T-helper 1 cell treated with Interleukin-12 subunit alpha and Interleukin-12 subunit beta and Interleukin-4 antibody, amounts not matched to agents 30 μg/mL and 1 μg/mL, for 36 hours (primary cell): ENCODE results near the gene NFE2L2.
"Not testable (repeated sequence)": the region's sequence is repeated elsewhere in the genome, so short reads cannot be mapped to it uniquely, and the experiment has no call there.

Experiments used
- H3K27ac Mint-ChIP-seq: one replicate; pipeline ENCODE4 v1.8.0; 2021; ENCODE audit warnings: mild to moderate bottlenecking, mixed read lengths
- H3K27me3 Mint-ChIP-seq: one replicate; pipeline ENCODE4 v1.8.0; 2021; ENCODE audit warnings: low read depth, mixed read lengths
- H3K36me3 Mint-ChIP-seq: one replicate; pipeline ENCODE4 v1.8.0; 2021; ENCODE audit warnings: low read depth, mixed read lengths
- H3K4me1 Mint-ChIP-seq: one replicate; pipeline ENCODE4 v1.8.0; 2021; ENCODE audit warnings: low read depth, mixed read lengths
- H3K4me3 Mint-ChIP-seq: one replicate; pipeline ENCODE4 v1.8.0; 2021; ENCODE audit warnings: mild to moderate bottlenecking, moderate library complexity, mixed read lengths
- H3K9me3 Mint-ChIP-seq: one replicate; pipeline ENCODE4 v1.8.0; 2021; ENCODE audit warnings: mixed read lengths

Gene NFE2L2

DNA sequence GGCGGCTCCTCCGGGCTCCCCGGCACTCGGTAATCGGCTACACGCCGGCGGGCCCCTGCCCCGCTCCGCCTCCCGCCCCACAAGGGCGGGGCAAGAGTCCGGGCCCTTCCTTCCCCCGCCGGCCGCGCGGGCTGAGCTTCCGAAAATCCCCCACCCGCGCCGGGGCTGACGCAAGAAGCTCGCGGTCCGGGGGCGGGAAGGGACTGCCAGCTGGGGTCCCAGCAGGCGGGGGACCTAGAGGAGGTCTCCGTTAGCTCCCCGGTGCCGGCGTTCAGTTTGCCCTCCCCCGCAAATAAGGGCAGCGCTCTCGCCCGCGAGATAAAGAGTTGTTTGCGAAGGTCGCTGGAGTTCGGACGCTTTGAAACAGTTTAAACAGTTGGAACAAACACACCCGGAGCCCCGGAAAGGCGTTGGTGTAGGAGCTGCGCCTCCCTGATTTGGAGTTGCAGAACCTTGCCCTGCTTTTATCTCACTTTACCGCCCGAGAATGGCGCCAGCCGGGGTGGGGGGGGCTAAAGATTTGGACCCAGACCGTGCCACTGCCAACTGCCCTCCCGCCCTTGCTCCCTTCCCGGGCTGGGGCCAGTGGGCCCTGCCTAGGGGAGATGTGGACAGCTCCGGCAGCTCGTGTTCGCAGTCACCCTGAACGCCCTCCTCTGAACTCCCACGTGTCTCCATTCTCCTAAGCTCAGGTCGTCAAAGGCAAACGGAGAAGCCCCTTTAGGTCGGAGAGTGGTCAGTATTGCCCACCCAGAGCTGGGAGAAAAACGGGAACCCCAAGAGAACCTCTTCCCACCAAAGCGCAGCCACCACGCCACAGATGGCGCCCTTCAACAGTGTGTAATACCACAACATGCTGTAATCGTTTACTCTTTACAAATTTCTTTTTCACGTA lies at the start of gene NFE2L2:
Gene NFE2L2, minus strand, starts transcription at position 35 of the 895 bp plus-strand sequence. CDS start 151 bp downstream, outside the sequence.
- peak within 1 kb of the TSS; percentile 99 for H3K27ac Mint-ChIP-seq
- peaks cover 32% of the 10 kb centered on the region for H3K36me3 Mint-ChIP-seq
- H3K27me3 Mint-ChIP-seq = no peaks in the 10 kb centered on the region
- H3K4me1 Mint-ChIP-seq = peaks cover 52% of the 10 kb centered on the region
- H3K4me3 Mint-ChIP-seq = peak within 1 kb of the TSS; percentile 98
- H3K9me3 Mint-ChIP-seq = peaks cover 3% of the 10 kb centered on the region

DNA sequence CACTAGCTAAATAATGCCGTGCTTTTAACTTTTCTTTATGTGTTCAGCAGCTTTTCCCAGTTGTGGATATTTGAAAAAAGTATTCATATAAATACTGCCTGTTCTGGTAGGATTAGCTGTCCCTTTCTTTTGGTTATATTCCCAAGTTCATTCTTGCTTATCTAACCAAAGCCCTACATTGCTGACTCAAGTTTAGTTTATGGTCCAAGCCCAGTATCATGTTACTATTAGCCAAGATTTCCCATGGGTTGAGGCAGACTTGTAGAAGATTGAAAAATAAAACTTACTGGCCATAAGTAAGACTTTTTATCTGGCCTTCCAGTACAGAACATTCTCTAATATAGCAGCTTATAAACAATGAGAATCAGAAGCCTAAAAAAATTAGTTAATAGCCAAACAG lies 49.7 kb upstream of the NFE2L2 start:
- no peak overlapping the region for H3K27ac Mint-ChIP-seq
- peaks cover 5% of the 10 kb centered on the region for H3K9me3 Mint-ChIP-seq
- peaks cover 4% of the 10 kb centered on the region for H3K36me3 Mint-ChIP-seq
- H3K4me3 Mint-ChIP-seq = no peak overlapping the region
- H3K4me1 Mint-ChIP-seq = peaks cover 13% of the 10 kb centered on the region
- no peaks in the 10 kb centered on the region for H3K27me3 Mint-ChIP-seq

DNA sequence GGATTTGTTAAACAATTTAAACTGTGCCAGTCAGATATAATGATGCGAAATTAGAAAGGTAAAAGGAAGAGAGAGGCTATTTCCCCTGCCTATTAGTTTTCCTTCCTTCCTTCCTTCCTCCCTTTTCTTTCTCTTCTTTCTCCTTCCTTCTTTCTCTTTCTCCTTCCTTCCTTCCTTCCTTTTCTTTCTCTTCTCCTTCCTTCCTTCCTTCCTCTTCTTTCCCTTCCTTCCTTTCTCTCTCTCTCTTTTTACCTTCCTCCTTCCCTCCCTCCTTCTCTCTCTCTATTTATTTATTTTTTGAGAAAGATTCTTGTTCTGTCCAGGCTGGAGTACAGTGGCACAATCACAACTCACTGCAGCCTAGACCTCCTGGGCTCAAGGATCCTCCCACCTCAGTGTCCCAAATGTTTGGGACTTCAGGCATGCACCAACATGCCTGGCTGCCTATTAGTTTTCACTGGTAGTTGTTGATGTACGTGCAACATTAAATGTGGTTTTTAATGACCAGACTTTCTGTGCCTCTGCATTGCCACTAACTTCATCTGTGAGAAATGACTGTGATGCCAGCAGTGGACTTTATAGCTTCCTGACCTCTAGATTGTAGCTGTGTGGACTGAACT lies 48.7 kb upstream of the NFE2L2 start:
- H3K4me3 Mint-ChIP-seq = no peak overlapping the region
- H3K36me3 Mint-ChIP-seq = peaks cover 4% of the 10 kb centered on the region
- peaks cover 15% of the 10 kb centered on the region for H3K4me1 Mint-ChIP-seq
- no peak overlapping the region for H3K27ac Mint-ChIP-seq
- no peaks in the 10 kb centered on the region for H3K27me3 Mint-ChIP-seq
- peaks cover 5% of the 10 kb centered on the region for H3K9me3 Mint-ChIP-seq

DNA sequence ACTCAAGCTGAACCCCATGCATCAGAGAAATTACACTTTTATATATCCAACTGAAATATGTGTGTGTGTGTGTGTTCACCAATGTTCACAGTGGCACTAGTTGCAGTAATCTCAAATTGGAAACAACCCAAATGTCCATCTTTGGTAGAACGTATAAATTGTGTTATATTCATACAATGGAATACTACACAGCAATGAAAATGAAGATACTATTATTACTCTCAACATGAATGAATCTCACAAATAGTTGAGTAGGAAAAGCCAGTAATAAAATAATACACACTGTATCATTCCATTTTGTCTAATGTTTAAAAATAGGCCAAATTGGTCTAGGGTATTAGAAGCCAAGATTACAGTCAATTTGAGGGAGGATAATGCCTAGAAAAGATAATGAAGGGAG lies 48.0 kb upstream of the NFE2L2 start:
- Mint-ChIP-seq H3K27me3 (no peaks in the 10 kb centered on the region), H3K36me3 (peaks cover 4% of the 10 kb centered on the region), H3K9me3 (peaks cover 5% of the 10 kb centered on the region), H3K27ac (no peak overlapping the region), H3K4me3 (no peak overlapping the region), H3K4me1 (peaks cover 15% of the 10 kb centered on the region)

DNA sequence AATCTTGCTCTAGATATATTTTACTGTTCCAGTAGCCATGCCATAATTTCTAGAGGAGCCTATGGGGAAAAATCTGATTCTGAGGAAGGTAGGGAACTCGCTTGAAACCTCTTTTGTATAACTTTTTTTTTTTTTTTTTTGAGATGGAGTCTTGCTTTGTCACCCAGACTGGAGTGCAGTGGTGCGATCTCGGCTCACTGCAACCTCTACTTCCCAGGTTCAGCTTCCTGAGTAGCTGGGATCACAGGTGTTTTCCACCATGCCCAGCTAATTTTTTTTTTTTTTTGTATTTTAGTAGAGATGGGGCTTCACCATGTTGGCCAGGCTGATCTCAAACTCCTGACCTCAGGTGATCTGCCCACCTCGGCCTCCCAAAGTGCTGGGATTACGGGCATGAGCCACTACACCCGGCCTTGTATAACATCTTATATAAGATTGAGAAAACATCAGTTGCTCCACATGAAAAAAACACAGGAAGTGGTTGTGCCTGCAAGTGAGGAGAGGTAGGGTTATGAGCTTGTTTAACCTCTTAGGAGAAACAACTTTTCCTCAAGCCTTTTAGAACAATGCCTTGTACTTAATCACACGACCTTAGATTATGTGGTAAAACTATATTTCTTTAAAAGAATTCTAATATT lies 45.3 kb upstream of the NFE2L2 start:
- H3K27me3 Mint-ChIP-seq = not testable (repeated sequence)

DNA sequence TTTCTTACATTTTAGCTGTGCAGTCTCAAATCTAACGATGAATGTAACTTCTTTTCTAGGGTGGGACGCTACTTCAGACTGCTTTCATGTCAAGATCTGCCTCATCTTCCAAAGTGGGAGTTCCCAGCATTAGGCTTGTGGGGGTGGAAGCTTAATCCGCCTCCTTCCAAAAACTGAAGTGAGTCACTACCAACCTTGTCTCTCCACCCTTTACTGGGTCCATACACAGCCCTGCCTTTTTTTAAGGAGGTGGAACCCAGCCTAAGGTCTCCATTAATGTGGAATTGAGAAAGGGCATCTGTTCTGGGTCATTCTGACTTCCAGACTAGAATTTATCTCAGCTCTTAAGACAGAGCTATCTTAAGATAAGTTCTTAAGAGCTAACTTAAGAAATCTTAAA lies 42.0 kb upstream of the NFE2L2 start:
- no peaks in the 10 kb centered on the region for H3K9me3 Mint-ChIP-seq
- peaks cover 19% of the 10 kb centered on the region for H3K4me1 Mint-ChIP-seq
- H3K27ac Mint-ChIP-seq = no peak overlapping the region
- no peak overlapping the region for H3K4me3 Mint-ChIP-seq
- no peaks in the 10 kb centered on the region for H3K27me3 Mint-ChIP-seq
- H3K36me3 Mint-ChIP-seq = peaks cover 8% of the 10 kb centered on the region

More for the DNA sequence above, 45.3 kb upstream of the NFE2L2 start:
- not testable (repeated sequence) for H3K36me3 Mint-ChIP-seq, H3K9me3 Mint-ChIP-seq
- Mint-ChIP-seq H3K27ac (peak overlapping the region; percentile 53), H3K4me1 (peaks cover 15% of the 10 kb centered on the region), H3K4me3 (peak overlapping the region; percentile 52)

DNA sequence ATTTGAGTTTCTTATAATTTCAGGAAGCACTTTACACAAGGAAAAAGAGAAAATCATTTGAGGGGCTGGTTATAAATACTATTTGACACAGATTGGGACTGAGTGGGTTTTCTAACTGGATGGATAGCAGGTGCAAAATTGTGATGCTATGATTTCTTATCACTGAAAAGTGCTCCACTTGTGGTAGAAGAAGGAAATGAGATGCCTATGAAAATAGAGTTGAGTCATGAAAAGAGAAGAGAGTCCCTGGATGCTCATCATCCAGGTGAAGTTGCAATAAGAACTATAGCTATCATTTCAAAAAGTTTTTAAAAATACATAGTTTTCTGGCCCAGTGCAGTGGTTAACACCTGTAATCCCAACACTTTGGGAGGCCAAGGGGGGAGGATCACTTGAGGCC lies 39.4 kb upstream of the NFE2L2 start:
- no peaks in the 10 kb centered on the region for H3K27me3 Mint-ChIP-seq
- no peak overlapping the region for H3K4me3 Mint-ChIP-seq
- H3K4me1 Mint-ChIP-seq = peaks cover 3% of the 10 kb centered on the region
- no peak overlapping the region for H3K27ac Mint-ChIP-seq
- H3K9me3 Mint-ChIP-seq = no peaks in the 10 kb centered on the region
- peaks cover 4% of the 10 kb centered on the region for H3K36me3 Mint-ChIP-seq

DNA sequence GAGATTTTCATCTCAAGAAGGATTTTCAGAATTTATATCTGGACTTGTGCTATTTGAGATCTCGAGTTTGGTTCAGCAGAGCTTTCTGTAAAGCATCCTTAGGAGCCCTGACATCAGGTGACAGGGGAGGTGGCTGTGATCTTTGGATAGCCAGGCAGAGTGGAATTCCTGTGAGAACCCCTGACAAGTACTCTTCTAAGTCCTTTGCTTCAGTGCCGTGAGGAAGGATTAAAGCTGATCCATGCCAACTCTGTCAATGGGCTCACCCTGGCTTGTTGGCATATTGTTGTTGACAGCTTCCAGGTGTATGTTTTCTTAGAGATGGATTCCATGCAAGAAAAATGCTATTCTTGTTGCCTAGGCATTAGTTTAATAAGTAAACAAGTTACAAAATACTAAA lies 38.0 kb upstream of the NFE2L2 start:
- Mint-ChIP-seq H3K9me3 (no peaks in the 10 kb centered on the region), H3K27me3 (no peaks in the 10 kb centered on the region), H3K27ac (no peak overlapping the region), H3K4me1 (peaks cover 3% of the 10 kb centered on the region), H3K4me3 (no peak overlapping the region), H3K36me3 (peaks cover 4% of the 10 kb centered on the region)

DNA sequence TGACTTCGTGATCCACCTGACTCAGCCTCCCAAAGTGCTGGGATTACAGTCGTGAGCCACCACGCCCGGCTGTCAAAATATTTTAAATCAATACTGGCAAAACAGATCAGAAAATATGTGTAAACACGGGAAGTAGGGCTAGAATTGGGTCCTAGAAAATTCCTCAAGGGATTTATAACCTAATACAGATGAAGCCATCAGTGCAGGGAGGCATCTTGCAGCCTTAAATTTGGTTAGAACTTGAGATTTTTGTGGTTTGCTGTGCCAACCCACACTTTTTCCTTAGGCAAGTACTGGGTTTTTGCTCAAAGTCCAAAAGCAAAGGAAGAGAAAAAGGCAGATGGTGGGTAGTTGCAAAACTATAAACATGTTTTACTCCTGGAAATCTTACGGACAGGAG lies 33.7 kb upstream of the NFE2L2 start:
- no peaks in the 10 kb centered on the region for H3K27me3 Mint-ChIP-seq
- peaks cover 7% of the 10 kb centered on the region for H3K4me1 Mint-ChIP-seq
- H3K4me3 Mint-ChIP-seq = no peak overlapping the region
- H3K9me3 Mint-ChIP-seq = no peaks in the 10 kb centered on the region
- H3K27ac Mint-ChIP-seq = no peak overlapping the region
- peaks cover 5% of the 10 kb centered on the region for H3K36me3 Mint-ChIP-seq

DNA sequence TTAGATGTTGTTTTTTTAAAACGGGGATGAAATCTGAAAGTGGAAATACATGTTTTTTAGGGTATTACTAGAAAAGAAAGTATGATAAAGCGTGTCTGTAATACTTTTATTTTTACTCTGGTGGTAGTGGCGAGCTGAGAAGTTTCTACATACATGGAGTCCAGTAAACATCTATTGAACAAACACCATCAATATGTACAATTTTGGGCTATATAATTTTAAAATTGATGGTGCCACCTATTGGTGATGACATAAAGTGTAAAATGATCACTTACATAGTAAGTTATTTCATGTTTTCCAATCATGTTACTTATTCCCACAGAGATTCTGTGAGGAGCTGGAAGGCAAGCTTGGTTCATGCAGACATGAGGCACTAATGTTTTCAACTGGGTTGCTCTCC lies 31.5 kb upstream of the NFE2L2 start:
- no peaks in the 10 kb centered on the region for H3K9me3 Mint-ChIP-seq
- no peak overlapping the region for H3K27ac Mint-ChIP-seq
- peaks cover 18% of the 10 kb centered on the region for H3K4me1 Mint-ChIP-seq

DNA sequence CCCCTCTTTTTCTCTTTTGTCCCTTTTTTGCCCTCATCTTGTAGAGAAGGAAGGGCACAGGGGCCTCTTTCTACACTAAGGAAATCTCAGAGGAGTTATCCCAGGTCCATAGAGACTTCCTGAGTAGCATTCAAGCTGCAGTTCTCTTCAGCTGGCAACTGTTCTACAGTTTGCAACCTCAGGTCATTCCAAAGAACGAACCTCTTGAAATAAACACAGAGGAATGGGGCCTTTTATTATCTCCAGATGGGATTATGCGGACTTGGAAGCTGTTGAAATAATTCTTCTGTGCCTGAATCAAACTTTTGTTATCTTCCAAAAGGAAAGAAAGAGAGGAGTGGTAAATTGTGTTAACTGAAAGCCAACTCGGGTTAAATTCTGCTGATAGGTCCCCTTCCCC lies 31.0 kb upstream of the NFE2L2 start:
- peaks cover 20% of the 10 kb centered on the region for H3K4me1 Mint-ChIP-seq
- no peak overlapping the region for H3K4me3 Mint-ChIP-seq
- H3K27ac Mint-ChIP-seq = no peak overlapping the region
- H3K36me3 Mint-ChIP-seq = peaks cover 4% of the 10 kb centered on the region
- H3K9me3 Mint-ChIP-seq = no peaks in the 10 kb centered on the region
- no peaks in the 10 kb centered on the region for H3K27me3 Mint-ChIP-seq

More for the DNA sequence above, 31.5 kb upstream of the NFE2L2 start:
- Mint-ChIP-seq H3K27me3 (no peaks in the 10 kb centered on the region), H3K4me3 (no peak overlapping the region), H3K36me3 (peaks cover 4% of the 10 kb centered on the region)

DNA sequence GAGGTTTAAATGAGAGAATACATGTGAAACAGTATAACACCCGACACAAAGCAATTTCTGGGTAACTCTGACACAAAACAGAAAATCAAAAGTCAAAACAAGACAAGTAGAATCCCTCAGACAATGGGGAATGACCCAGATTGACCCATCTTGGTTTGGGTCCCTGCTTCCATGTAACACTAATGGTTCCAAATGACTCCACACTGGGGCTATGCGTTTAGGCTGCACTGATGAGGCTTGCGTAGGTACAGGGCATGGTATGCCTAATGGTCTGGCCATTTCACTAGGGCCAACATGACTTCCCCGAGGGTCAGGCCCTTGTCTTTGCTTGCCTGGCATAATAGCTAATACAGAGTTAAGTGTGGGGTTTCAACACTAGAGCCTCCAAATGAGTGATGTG lies 27.2 kb upstream of the NFE2L2 start:
- H3K27me3 Mint-ChIP-seq = no peaks in the 10 kb centered on the region
- H3K36me3 Mint-ChIP-seq = peaks cover 4% of the 10 kb centered on the region
- H3K4me1 Mint-ChIP-seq = peaks cover 32% of the 10 kb centered on the region
- peak overlapping the region; percentile 46 for H3K27ac Mint-ChIP-seq
- no peak overlapping the region for H3K4me3 Mint-ChIP-seq
- H3K9me3 Mint-ChIP-seq = no peaks in the 10 kb centered on the region

DNA sequence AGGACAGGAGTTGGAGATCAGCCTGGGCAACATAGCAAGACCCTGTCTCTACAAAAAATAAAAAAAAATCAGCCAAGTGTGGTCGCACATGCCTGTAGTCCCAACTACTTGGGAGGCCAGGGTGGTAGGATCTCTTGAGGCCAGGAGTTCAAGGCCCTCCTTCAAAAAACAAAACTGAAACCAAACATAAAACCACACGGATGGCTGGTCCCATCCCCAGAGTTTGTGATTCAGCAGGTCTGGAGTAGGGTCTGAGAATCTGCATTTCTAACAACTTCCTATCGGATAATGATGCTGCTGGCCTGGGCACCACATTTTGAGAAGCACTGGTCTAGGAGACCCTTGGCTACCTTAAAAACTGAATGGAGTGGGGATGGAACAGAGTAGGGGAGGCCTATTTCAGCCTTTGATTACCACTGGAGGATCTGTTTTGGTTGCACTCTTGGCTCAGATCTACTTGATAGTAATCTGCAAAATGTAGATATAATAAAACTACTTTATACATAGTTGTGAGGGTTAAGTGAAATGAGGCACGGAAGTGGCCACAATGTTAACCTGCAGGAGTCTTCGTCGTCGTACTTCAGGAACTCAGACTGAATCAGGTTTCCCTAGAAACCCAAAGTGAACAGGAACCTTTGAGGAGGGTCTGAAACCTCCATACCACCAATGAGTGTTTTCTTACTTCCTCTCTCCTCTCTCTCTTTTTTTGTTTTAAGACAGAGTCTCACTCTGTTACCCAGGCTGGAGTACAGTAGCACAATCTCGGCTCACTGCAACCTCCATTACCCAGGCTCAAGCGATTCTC lies 25.5 kb upstream of the NFE2L2 start:
- Mint-ChIP-seq H3K4me3 (peak overlapping the region; percentile 77), H3K9me3 (no peaks in the 10 kb centered on the region), H3K36me3 (peaks cover 8% of the 10 kb centered on the region), H3K27me3 (no peaks in the 10 kb centered on the region), H3K4me1 (peaks cover 25% of the 10 kb centered on the region), H3K27ac (peak overlapping the region; percentile 96)

DNA sequence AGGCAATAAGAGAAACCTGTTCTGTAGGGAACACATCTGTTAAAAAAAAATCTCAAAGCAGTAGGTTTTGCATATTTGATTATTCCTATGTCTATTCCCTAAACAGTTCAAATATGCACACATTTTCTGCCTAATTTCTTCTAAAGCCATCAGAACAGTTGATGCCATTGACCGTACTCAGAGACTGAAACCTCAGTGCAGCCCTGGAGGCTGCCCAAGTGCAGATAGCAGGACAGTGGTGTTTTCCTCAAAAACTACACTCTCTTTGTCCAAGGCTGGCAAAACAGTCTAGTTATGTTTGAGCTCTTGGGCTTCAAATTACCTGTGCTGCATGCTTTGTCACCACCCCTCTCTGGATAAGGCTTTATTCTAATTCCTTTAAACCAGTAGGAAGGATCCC lies 23.3 kb upstream of the NFE2L2 start:
- Mint-ChIP-seq H3K4me3 (no peak overlapping the region), H3K27me3 (no peaks in the 10 kb centered on the region), H3K9me3 (no peaks in the 10 kb centered on the region), H3K36me3 (peaks cover 12% of the 10 kb centered on the region), H3K27ac (no peak overlapping the region), H3K4me1 (peaks cover 25% of the 10 kb centered on the region)
